ENCODE measurements around the gene PDCD10.

The PDCD10 gene

DNA sequence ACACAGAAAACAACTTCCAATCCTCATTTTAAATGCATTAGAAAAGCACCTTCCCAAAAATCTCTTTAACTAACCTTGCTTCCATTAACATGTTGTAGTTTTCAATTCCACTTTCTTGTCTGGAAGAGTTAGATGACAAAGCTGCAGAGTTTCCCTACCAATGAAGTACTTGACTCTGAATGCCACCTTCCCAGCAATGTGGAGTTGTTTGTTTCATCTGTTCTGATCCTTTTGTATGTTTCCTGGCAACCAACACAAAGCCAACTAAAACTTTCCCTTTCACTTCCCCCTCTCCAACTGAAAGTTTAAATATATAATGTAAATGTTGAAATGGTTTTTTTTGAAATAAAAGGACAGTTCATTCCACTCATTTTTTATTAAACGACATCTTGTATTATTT lies 80.9 kb downstream of the PDCD10 start, which contains the start of gene WDR49:
Gene WDR49, minus strand, starts transcription at position 183 of the 400 bp plus-strand sequence. CDS start 517 bp downstream, outside the sequence.
- Histone ChIP-seq H3K4me3 (ENCODE audit: low read depth, low read length) (no peak within 1 kb of the TSS), H3K36me3 (no peaks in the 10 kb centered on the region), H3K9me3 (no peaks in the 10 kb centered on the region), H3K4me1 (0 out of 2 replicates have a peak, but pooled peaks cover 4% of the 10 kb centered on the region), H3K27me3 (no peaks in the 10 kb centered on the region)
- no peak for DNase-seq
- TF ChIP-seq, protein P1, sequence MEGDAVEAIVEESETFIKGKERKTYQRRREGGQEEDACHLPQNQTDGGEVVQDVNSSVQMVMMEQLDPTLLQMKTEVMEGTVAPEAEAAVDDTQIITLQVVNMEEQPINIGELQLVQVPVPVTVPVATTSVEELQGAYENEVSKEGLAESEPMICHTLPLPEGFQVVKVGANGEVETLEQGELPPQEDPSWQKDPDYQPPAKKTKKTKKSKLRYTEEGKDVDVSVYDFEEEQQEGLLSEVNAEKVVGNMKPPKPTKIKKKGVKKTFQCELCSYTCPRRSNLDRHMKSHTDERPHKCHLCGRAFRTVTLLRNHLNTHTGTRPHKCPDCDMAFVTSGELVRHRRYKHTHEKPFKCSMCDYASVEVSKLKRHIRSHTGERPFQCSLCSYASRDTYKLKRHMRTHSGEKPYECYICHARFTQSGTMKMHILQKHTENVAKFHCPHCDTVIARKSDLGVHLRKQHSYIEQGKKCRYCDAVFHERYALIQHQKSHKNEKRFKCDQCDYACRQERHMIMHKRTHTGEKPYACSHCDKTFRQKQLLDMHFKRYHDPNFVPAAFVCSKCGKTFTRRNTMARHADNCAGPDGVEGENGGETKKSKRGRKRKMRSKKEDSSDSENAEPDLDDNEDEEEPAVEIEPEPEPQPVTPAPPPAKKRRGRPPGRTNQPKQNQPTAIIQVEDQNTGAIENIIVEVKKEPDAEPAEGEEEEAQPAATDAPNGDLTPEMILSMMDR (IDR thresholded peaks at IDR 0.05; ENCODE audit: low read depth, low read length) = no peak

DNA sequence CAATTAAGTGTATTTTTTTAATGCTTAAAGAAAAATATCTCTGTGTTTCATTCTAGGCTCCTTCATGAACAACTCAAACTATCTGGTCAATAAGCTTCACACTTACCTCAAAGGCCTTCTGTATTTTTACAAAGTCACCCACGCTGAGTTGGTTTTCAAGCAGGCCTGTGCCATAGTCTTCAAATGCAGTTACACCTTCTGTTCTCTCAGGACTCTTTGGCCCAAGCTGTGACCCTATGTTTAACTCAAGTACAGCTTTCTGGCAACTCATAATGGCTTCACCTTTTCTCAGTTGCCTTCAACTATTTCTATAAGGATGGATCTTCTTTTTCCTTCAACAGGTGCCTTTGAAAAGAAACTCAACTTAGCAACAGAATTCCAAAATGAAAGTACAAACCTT lies 81.5 kb downstream of the PDCD10 start:
- Histone ChIP-seq H3K36me3 (no peaks in the 10 kb centered on the region), H3K9me3 (no peaks in the 10 kb centered on the region), H3K4me3 (ENCODE audit: low read depth, low read length) (no peak overlapping the region), H3K4me1 (0 out of 2 replicates have a peak, but pooled peaks cover 4% of the 10 kb centered on the region), H3K27me3 (no peaks in the 10 kb centered on the region)
- DNase-seq = no peak
- TF ChIP-seq, protein P1 (IDR thresholded peaks at IDR 0.05; ENCODE audit: low read depth, low read length) = no peak

DNA sequence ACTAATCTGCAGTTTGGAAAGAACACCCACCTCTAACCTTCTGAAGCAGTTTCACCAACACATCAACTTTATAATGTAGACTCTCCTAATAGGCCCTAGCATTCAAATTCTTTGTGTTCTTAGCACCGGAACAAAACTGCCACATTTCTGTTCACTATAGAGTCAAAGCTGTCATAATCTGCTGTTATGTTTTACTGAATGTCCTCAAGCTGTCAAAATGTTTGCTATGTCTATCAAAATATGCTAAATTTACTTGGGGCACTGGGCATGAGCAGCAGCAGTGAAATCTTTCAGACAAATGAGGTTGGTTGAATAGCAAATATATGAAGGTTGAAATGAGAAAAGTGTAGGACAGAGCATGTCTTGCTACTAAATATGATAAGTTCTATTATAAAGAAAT lies 82.9 kb downstream of the PDCD10 start:
- Histone ChIP-seq H3K27me3 (no peaks in the 10 kb centered on the region), H3K9me3 (no peaks in the 10 kb centered on the region), H3K4me1 (no peaks in the 10 kb centered on the region), H3K36me3 (no peaks in the 10 kb centered on the region), H3K4me3 (ENCODE audit: low read depth, low read length) (no peak overlapping the region)
- TF ChIP-seq, protein P1 (IDR thresholded peaks at IDR 0.05; ENCODE audit: low read depth, low read length) = no peak
- DNase-seq = no peak

DNA sequence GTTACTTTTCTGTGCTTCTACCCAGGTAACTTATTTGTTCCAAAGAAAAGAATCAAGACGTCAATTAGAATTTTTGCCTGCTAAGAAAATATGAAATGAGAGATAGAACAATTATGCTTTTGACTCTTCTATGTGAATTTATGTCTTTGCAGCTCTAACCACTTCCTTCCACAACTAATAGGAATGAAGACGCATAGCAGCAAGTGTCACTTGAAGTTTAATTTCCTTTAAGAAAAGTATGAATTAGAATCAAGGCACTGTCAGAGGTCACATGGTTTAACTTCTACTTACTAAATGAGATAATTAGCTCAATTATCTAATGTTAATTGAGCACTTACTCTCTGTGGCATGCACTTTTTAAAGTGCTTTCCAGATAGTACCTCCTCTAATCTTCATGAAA lies 84.2 kb downstream of the PDCD10 start:
- no peaks in the 10 kb centered on the region for H3K4me1 ChIP-seq
- H3K9me3 ChIP-seq = no peaks in the 10 kb centered on the region
- TF ChIP-seq, protein P1 (IDR thresholded peaks at IDR 0.05; ENCODE audit: low read depth, low read length) = no peak
- no peak overlapping the region for H3K4me3 ChIP-seq (ENCODE audit: low read depth, low read length)
- no peaks in the 10 kb centered on the region for H3K36me3 ChIP-seq
- no peaks in the 10 kb centered on the region for H3K27me3 ChIP-seq
- DNase-seq = no peak

DNA sequence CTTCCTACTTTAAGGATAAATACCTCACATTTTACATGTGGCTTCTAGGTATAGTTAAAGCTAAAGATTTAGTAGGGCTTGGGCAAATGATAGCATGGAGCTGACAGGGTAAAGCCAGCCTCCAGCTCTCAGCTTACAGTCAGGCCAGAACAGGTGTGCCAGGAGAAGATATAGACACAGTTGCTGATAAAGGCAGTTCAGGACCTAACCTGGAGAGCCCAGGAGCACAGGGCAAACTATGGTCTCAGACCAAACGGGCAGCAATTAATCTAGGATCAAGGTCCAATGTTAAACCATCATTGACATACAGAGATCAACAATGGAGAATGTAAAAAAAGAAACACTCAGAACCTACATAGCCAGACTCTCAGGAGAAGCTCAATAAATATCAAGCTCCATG lies 84.9 kb downstream of the PDCD10 start:
- Histone ChIP-seq H3K4me1 (no peaks in the 10 kb centered on the region), H3K9me3 (no peaks in the 10 kb centered on the region), H3K27me3 (no peaks in the 10 kb centered on the region), H3K4me3 (ENCODE audit: low read depth, low read length) (no peak overlapping the region), H3K36me3 (no peaks in the 10 kb centered on the region)
- TF ChIP-seq, protein P1 (IDR thresholded peaks at IDR 0.05; ENCODE audit: low read depth, low read length) = no peak
- no peak for DNase-seq

DNA sequence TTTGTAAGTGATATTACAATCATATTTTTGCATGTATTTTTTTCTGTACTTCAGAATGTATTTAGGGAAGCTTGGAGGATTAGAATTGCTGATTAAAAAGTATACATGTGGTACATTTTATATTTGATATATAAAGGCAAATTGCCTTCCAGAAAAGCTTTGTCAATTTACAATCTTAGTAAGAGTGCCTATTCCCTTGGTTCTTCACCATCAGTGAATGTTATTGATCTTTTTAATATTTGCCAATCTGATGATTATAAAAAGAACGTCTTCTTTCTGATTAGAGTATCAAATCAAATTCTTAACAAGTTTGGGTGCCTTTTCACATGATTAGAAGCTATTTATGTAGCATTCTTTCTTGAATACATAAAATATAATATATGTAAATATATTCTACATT lies 90.1 kb downstream of the PDCD10 start:
- no peaks in the 10 kb centered on the region for H3K27me3 ChIP-seq
- H3K36me3 ChIP-seq = no peaks in the 10 kb centered on the region
- no peak for DNase-seq
- H3K4me3 ChIP-seq (ENCODE audit: low read depth, low read length) = no peak overlapping the region
- H3K9me3 ChIP-seq = no peaks in the 10 kb centered on the region
- TF ChIP-seq, protein P1 (IDR thresholded peaks at IDR 0.05; ENCODE audit: low read depth, low read length) = no peak
- H3K4me1 ChIP-seq = no peaks in the 10 kb centered on the region
